ENCODE results near the gene TBC1D3B.
"Not testable (repeated sequence)": the region's sequence is repeated elsewhere in the genome, so short reads cannot be mapped to it uniquely, and the experiment has no call there.

Gene TBC1D3B

DNA sequence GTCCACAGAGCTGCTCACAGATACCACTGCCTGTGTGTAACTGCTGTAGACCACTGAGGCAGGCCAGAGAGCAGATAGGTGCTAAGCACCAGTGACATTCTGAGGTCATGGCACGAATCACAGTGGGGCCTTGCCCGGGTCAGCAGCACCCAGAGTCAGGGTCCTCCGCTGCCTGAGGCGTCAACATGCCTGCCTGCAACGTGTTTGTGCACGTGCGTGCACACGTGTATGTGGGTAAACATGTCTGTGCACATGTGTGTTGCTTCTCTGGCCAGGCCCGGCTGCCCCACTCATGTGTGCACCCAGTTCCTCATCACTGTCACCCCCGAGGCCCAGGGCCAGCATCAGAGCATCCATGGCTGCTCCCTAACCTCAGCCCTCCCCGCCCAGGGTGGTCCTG is at the start of gene TBC1D3B:
TBC1D3B (minus strand) TSS at position 101 of the 400 bp plus-strand sequence. CDS start 1,586 bp downstream, outside the sequence.
- not testable (repeated sequence) for DNase-seq (ENCODE audit: low read depth in 1 of 2, low spot score in 1 of 2)

DNA sequence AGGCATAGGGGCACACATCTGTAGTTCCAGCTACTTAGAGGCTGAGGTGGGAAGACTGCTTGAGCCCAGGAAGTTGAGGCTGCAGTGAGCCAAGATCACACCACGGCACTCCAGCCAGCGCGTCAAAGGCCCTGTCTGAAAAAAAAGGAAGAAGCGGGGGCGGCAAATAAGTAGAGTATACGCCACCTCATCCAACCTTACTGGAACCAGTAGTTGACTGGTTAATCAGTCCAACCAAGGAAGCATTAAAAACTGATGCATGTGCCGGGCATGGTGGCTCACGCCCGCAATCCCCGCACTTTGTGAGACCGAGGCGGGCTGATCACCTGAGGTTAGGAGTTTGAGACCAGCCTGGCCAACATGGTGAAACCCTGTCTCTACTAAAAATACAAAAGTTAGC is 46.5 kb upstream of the TBC1D3B start:
- not testable (repeated sequence) for DNase-seq (ENCODE audit: low read depth in 1 of 2, low spot score in 1 of 2)

DNA sequence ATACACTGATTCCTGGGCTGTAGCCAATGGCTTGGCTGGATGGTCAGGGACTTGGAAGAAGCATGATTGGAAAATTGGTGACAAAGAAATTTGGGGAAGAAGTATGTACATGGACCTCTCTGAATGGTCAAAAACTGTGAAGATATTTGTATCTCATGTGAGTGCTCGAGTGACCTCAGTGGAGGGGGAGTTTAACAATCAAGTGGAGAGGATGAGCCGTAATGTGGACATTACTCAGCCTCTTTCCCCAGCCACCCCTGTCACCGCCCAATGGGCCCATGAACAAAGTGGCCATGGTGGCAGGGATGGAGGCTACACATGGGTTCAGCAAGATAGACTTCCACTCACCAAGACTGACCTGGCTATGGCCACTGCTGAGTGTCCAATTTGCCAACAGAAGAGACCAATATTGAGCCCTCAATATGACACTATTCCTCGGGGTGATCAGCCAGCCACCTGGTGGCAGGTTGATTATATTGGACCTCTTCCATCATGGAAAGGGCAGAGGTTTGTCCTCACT is 45.2 kb upstream of the TBC1D3B start:
- not testable (repeated sequence) for DNase-seq (ENCODE audit: low read depth in 1 of 2, low spot score in 1 of 2)

DNA sequence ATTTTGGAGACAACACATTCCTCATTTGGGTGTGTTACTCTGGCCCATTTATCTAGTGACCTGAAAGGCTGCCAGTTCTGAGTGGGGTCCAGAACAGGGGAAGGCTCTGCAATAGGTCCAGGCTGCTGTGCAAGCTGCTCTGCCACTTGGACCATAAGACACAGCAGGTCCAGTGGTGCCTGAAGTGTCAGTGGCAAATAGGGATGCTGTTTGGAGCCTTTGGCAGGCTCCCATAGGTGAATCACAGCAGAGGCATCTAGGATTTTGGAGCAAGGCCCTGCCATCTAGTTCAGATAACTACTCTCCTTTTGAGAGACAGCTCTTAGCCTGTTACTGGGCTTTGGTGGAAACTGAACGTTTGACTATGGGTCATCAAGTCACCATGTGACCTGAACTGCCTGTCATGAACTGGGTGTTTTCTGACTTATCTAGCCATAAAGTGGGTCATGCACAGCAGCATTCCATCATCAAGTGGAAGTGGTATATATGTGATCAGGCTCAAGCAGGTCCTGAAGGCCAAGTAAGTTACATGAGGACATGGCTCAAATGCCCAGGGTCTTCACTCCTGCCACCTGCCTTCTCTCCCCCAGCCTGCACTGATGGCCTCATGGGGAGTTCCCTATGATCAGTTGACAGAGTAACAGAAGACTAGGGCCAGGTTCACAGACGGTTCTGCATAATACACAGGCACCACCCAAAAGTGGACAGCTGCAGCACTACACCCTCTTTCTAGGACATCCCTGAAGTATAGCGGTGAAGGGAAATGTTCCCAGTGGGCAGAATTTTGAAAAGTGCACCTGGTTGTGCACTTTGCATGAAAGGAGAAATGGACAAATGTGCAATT is 44.5 kb upstream of the TBC1D3B start:
- not testable (repeated sequence) for DNase-seq (ENCODE audit: low read depth in 1 of 2, low spot score in 1 of 2)

DNA sequence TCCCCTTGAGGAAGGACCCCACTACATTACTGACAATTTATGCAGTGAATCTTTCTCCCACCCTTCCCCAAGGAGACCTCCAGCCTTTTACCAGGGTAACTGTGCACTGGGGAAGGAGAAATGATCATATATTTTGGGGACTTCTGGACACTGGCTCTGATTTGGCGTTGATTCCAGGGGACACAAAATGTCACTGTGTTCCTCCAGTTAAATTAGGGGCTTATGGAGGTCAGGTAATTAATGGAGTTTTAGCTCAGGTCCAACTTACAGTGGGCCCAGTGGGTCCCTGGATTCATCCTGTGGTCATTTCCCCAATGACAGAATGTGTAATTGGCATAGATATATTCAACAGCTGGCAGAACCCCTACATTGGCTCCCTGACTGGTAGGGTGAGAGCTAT is 43.1 kb upstream of the TBC1D3B start:
- not testable (repeated sequence) for DNase-seq (ENCODE audit: low read depth in 1 of 2, low spot score in 1 of 2)

DNA sequence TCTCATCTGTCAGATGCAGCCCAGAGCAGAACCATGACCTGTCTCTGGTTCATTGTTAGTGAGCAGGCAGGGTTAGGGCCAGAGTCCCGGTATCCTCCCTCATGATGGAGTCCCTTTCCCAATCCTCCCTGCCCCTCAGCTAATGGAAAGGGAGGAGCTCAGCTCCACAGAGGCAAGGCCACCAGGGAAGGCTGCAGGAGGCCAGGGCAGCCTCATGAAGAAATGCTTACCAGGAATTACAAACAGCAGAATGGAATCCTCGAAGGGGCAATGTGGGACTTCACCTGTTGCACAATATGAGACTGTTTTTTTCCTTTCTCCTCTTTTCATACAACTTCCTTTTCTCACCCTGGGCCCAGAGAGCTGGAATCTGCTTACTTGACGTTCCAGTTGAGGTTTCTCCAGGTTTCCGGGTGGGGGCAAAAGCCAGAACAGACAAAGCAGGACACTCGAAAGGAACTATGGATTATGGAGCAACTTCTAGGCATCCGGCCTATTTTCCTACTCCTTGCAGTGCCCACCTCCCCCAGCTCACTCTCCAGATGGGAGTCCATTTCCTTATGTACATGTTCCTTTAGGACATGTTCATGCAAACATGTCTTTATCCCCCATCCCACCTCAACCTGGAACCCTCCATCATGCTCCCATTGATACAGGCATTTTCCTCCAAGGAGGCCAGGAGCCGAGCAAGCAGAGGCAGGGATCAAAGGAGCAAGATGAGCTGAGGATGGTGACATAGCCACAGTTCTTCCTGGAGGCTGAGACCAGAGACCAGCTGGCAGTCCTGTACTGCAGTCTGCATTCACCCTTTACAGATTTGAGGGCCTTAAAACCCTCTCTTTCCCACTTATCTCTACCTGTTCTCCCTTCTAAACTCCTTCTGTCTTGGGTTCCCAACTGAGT is 39.2 kb upstream of the TBC1D3B start:
- not testable (repeated sequence) for DNase-seq (ENCODE audit: low read depth in 1 of 2, low spot score in 1 of 2)

DNA sequence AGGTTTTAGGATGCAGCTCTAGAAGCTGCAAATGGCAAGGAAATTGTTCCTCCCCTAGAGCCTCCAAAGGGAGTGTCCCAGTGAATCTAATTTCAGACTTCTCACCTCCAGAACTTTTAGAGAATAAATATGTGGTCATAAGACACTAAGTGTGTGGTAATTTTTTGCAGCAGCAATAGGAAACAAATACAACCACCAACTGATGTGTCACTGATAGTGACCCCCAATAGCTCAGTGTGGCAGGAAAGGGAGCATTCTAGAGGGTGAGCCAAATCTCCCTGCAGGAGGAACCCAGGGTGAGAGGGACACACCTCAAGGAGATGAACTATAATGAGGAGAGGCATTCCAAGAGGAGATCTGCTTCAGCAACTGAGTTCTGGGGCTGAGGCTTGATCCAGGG is 38.5 kb upstream of the TBC1D3B start:
- DNase-seq (ENCODE audit: low read depth in 1 of 2, low spot score in 1 of 2), result no peak

DNA sequence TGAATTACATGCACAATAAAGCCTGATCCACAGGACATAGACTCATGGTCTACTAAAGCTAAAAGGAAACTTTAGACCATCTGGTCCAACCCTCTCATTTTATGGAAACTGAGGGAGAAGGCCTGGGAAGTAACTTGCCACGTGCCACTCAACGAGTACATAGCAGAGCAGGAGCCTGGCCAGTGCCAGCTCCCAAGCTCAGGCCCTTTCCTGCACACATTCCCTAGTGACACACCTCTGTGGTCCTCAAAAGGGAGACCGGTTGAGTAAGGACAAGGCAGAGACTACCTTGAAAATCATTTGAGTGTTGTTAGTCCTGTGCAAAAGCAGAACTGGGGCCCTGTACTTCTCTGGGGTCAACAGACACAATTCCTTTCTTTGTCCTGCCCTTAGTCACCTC is 37.3 kb upstream of the TBC1D3B start:
- no peak for DNase-seq (ENCODE audit: low read depth in 1 of 2, low spot score in 1 of 2)

DNA sequence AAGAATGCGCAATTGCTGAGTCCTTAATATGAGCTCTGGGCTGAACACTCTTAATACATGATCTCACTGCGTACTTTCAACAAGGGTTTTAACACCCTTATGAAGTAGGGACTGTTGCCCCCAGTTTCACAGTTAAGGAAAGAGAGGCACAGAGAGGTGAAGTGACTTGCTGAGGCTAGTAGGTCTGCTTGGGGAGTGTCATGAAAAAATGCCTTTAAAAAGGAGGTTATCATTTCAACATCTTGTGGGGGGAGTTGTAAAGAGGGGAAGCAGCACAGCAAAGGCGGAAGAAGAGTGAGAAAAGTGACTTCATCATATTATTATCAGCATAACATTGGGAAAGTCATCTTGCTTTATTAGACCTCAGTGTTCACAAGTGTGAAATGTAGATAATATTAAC is 36.5 kb upstream of the TBC1D3B start:
- no peak for DNase-seq (ENCODE audit: low read depth in 1 of 2, low spot score in 1 of 2)

DNA sequence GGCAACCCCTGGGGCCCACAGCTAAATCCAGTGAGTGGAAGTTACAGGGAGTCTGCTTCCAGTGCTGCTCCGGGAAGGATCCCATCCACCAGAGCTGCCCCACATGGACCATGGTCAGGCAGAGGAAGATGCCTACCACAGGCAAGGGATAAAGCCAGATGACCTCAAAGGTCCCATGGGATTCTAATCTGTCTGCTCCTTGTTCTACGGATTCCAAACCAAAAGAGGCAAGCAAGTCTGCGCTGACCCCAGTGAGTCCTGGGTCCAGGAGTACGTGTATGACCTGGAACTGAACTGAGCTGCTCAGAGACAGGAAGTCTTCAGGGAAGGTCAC is 35.8 kb upstream of the TBC1D3B start:
- DNase-seq (ENCODE audit: low read depth in 1 of 2, low spot score in 1 of 2), result no peak

DNA sequence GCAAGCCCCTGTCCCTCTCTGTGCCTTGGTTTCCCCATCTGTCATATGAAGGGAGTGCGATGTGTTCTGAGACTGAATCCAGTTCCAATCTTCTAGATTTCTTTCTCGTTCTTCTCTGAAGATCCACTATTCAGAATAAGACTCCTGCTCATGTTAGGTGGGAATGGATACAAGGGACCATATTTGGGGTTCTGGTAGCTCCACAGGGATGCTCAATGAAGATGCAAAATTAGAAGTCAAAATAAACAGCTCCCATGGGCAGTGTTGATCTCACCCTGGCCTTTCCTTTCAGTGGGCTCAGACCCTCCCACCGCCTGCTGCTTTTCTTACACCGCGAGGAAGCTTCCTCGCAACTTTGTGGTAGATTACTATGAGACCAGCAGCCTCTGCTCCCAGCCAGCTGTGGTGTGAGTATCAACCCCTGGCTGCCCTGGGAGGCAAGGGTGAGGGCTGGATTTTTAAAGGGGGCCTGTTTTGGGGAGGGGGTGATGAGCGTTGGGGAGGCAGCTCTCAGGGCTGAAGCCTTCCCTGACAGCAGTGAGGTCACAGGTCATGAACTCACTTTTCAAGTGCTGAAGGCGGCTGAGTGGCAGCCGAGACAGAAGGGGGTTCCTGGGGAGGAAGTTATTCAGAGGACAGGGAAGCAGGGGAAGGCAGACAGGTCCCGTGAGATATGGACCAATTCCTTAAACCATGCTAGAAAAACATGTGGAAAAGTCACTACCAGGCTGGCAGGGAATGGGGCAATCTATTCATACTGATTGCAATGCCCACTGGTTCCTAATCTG is 35.2 kb upstream of the TBC1D3B start:
- not testable (repeated sequence) for DNase-seq (ENCODE audit: low read depth in 1 of 2, low spot score in 1 of 2)

DNA sequence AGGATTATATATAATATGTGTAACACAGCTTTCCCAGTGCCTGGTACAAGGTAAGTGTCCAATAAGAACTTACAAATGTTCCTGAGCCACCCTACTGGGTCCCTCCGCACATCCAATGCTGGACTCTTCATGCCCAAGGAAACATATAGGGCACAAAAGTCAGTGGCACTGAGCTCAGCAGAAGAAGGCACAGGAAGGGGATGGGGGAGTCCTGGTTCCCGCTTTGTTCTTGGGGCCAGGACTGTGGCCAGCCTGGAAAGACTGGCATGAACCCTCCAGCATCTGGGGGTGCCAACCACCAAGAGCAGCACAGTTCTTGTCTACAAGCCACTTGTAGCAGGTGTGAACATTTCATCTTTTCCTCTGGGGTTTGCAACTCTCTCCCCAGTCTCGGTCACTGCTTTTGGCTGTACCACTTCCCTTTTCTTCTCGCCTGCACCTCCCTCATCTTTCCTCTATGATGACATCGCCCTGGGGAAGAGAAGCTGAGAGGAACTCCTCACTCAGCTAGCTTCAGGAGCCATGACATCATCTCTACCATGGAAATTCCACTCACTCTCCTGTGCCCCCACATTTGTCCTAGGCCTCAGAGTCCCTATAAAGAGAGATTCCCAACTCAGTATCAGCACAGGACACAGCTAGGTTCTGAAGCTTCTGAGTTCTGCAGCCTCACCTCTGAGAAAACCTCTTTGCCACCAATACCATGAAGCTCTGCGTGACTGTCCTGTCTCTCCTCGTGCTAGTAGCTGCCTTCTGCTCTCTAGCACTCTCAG is 34.2 kb upstream of the TBC1D3B start, which contains the start of gene CCL4L2:
CCL4L2 (plus strand) TSS at position 625 of the 773 bp plus-strand sequence.
- DNase-seq (ENCODE audit: low read depth in 1 of 2, low spot score in 1 of 2), result not testable (repeated sequence)

DNA sequence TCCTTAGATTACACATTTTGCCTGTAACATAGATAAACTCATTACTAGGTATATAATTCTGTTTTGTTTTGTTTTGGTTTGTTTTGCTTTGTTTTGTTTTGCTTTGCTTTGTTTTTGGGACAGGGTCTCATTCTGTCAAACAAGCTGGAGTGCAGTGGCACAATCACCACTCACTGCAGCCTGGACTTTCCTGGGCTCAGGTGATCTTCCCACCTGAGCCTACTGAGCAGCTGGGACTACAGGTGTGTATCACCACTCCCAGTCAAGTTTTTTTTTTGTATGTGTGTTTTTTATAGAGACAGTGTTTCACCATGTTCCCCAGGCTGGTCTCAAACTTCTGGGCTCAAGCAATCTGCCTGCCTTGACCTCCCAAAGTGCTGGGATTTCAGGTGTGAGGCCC is 33.1 kb upstream of the TBC1D3B start:
- no peak for DNase-seq (ENCODE audit: low read depth in 1 of 2, low spot score in 1 of 2)

DNA sequence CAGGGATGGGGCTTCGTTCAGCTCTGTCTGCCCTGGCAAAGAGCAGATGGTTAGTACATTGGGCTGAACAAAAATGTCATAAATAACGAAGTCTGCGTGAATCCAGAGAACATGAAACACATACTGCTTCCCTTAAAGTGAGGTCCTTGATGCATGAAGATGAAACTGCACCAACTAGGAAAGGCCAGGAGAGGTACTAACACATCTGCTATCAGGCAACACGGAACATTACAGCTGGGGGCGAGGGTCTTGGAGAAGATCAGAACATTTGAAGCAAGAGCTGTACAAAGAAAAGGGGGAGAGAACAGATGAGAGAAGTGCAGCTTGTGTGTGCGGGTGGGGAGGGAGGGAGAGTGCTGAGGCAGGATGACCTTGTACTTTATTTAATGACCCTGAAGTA is 30.9 kb upstream of the TBC1D3B start:
- DNase-seq (ENCODE audit: low read depth in 1 of 2, low spot score in 1 of 2), result not testable (repeated sequence)

DNA sequence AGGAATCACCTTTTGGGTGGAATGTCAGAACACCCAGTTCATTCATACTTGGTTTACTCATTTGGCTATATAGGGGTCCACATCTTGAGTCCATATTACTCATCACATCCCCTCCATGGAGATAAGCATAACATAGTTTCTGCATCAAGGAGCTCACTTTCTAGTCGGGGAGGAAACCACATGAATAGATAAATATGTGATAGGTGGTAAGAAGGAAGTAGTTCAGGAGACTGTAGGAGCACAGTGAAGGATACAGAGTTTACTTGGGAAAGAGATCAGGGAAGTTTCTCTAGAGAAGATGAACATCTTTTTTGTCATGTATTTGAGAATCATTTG is 30.0 kb upstream of the TBC1D3B start:
- not testable (repeated sequence) for DNase-seq (ENCODE audit: low read depth in 1 of 2, low spot score in 1 of 2)

DNA sequence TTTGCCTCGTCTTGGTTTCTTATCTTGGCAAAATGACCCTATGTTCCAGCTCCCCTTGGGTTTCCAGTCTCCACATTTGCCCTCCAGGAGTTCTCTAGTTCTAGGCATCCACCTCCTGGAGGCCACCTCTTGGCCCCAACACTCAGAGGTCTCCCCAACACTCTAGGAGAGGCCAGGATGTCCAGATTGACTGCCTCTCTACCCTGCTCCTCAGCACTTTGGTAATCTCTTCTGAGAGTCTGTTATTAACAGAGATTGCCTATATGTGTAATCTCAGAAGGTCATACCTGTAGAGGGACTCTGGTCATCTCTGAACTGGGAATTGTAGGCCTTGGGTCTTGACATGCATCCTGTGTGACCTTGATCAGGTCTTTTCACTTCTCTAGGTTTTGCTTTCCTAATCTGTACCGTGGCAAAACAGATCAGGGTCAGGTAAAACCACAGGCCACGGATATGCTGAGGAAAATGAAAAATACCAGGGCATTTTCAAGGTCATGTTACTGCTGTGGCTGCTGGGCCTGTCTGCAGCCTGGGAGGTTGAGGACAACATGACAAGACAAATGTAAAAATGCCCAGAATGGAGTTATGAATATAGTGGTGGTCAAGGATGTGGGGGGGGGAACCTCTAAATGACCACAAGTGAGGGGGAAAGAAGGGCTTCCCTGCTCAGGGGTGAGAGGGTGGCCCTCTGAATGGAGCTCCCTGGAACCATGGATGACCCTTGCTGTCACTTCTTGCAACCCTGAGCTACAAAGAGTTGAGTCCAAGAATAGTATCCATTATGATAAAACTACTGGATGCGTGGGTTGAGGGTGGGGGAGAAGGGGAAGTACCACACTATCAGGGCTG is 29.4 kb upstream of the TBC1D3B start:
- no peak for DNase-seq (ENCODE audit: low read depth in 1 of 2, low spot score in 1 of 2)

DNA sequence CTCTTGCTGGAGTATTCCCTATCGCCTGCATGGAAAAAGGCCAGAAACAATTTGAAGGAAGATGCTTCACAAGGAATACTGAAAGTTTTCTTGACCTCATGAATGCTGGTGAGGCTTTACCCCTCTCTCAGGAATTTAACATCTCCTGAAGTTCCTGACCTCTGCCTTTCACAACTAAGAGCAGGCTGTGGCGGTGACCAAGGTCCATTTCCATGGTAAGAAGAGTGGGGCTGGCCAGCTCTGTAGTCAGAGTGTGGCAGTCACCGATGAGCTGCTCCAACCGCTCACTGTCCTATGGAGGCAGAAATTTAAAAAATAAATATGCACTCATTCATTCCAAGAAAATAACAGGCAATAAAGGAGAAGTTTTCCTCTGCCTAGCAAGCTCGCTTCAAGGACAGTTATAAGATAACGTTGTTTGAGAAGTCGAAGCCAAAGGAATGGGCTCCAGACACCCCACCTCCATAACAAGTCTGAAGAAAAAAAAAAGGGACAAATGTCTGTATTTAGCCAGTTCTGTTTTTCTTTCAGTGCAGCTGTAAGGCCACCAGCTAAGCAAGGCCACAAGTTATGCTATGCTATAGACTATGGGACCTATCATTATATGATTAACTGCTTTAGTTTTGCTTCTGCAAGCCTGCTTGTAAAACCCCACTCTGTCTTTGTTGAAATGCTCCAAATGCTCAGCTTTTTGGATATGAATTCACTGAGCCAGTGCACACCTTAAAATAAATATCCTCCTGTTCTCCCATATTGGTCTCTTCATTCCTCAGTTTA is 28.5 kb upstream of the TBC1D3B start:
- DNase-seq (ENCODE audit: low read depth in 1 of 2, low spot score in 1 of 2), result no peak

DNA sequence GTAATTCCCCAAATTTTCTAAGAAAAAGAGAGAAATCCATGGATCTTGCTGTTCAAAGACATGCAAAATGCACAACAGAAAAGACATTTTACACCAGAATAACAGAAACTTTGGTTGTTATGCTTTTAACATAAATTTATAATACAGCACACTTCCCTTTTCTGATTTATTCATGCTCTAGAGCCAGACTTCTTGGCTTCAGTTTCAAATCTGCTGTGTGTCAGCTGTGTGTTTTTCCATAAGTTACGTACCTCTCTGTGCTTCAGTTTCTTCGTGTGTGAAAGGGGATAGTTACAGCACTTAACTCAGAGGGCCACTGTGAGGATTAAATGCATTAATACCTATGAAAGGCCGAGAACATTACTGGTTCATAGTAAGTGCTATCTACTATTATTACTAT is 26.9 kb upstream of the TBC1D3B start:
- no peak for DNase-seq (ENCODE audit: low read depth in 1 of 2, low spot score in 1 of 2)

DNA sequence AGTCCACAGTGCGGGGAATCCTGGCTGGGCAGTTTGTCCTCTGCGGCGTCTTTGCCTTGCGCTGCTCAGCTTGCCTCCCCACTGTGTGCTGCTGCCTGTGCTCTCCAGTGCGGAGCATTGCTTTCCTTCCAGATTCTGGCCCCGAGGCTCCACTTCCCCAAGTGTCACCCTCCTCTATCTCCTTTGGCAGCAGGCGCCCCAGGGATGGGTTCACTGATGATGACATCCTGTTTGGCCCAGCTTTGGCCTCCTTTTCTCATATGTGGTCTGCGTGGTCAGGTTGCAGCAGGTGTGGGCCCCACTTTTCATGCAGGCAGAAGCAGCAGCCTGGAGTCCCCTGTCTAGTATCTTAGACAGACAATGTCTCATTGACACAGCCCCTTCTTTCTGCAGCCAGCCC is 25.1 kb upstream of the TBC1D3B start:
- not testable (repeated sequence) for DNase-seq (ENCODE audit: low read depth in 1 of 2, low spot score in 1 of 2)
